ENCODE measurements around the gene TGFB1I1.

TGFB1I1 gene

GRCh38 chr16:31474773-31475738 is 3.1 kb downstream of the TGFB1I1 start:
- H3K4me2 ChIP-seq (ENCODE audit: low read length), result no peak overlapping the region
- no peak overlapping the region for H3K4me3 ChIP-seq (ENCODE audit: low read length)
- no peak overlapping the region for H2AFZ ChIP-seq (ENCODE audit: low read depth, low read length)
- no peaks in the 10 kb centered on the region for H3K36me3 ChIP-seq (replicated peaks; ENCODE audit: low read depth, low read length)
- TF ChIP-seq CTCF (IDR thresholded peaks at IDR 0.05; ENCODE audit: low read depth, low read length) (no peak), EZH2phosphoT487 (IDR thresholded peaks at IDR 0.05; ENCODE audit: low read depth) (no peak)
- no peak overlapping the region for H3K27ac ChIP-seq (ENCODE audit: low read length)
- H3K4me1 ChIP-seq (ENCODE audit: low read length), result 0 out of 2 replicates have a peak, but pooled peaks cover 3% of the 10 kb centered on the region
- no peak overlapping the region for H3K9ac ChIP-seq (ENCODE audit: low read length)
- H3K9me3 ChIP-seq (ENCODE audit: insufficient read depth, low read length), result no peaks in the 10 kb centered on the region
- no peaks in the 10 kb centered on the region for H3K79me2 ChIP-seq (ENCODE audit: low read length)
- no peaks in the 10 kb centered on the region for H3K27me3 ChIP-seq (ENCODE audit: low read depth, low read length)
- no peaks in the 10 kb centered on the region for H4K20me1 ChIP-seq (ENCODE audit: insufficient read depth, low read length)

GRCh38 chr16:31475946-31476302 is 4.0 kb downstream of the TGFB1I1 start:
- H3K79me2 ChIP-seq (ENCODE audit: low read length), result no peaks in the 10 kb centered on the region
- H4K20me1 ChIP-seq (ENCODE audit: insufficient read depth, low read length), result no peaks in the 10 kb centered on the region
- no peak overlapping the region for H3K4me3 ChIP-seq (ENCODE audit: low read length)
- no peak for TF ChIP-seq CTCF (IDR thresholded peaks at IDR 0.05; ENCODE audit: low read depth, low read length)
- TF ChIP-seq EZH2phosphoT487 (IDR thresholded peaks at IDR 0.05; ENCODE audit: low read depth), result no peak
- H3K36me3 ChIP-seq (replicated peaks; ENCODE audit: low read depth, low read length), result no peaks in the 10 kb centered on the region
- no peak overlapping the region for H3K9ac ChIP-seq (ENCODE audit: low read length)
- no peaks in the 10 kb centered on the region for H3K9me3 ChIP-seq (ENCODE audit: insufficient read depth, low read length)
- no peak overlapping the region for H3K27ac ChIP-seq (ENCODE audit: low read length)
- H2AFZ ChIP-seq (ENCODE audit: low read depth, low read length), result no peak overlapping the region
- 0 out of 2 replicates have a peak, but pooled peaks cover 3% of the 10 kb centered on the region for H3K4me1 ChIP-seq (ENCODE audit: low read length)
- H3K4me2 ChIP-seq (ENCODE audit: low read length), result no peak overlapping the region
- no peaks in the 10 kb centered on the region for H3K27me3 ChIP-seq (ENCODE audit: low read depth, low read length)

- Histone ChIP-seq H3K27ac (ENCODE audit: low read length) (no peak overlapping the region), H3K79me2 (ENCODE audit: low read length) (no peaks in the 10 kb centered on the region), H3K9ac (ENCODE audit: low read length) (no peak overlapping the region), H3K27me3 (ENCODE audit: low read depth, low read length) (no peaks in the 10 kb centered on the region; the same call in 1 of the 2 replicates), H4K20me1 (ENCODE audit: insufficient read depth, low read length) (no peaks in the 10 kb centered on the region), H3K4me2 (ENCODE audit: low read length) (no peak overlapping the region), H3K36me3 (replicated peaks; ENCODE audit: low read depth, low read length) (no peaks in the 10 kb centered on the region), H3K4me3 (ENCODE audit: low read length) (no peak overlapping the region), H3K9me3 (ENCODE audit: insufficient read depth, low read length) (no peaks in the 10 kb centered on the region), H3K4me1 (ENCODE audit: low read length) (0 out of 2 replicates have a peak, but pooled peaks cover 3% of the 10 kb centered on the region), H2AFZ (ENCODE audit: low read depth, low read length) (no peak overlapping the region)
- TF ChIP-seq EZH2phosphoT487 (IDR thresholded peaks at IDR 0.05; ENCODE audit: low read depth), result no peak
- TF ChIP-seq CTCF (IDR thresholded peaks at IDR 0.05; ENCODE audit: low read depth, low read length), result no peak
These were observed 4.6 kb downstream of the TGFB1I1 start for GRCh38 chr16:31476303-31477219.
